Measurements from ENCODE around the gene PRSS36.
"Not testable (repeated sequence)": the region's sequence is repeated elsewhere in the genome, so short reads cannot be mapped to it uniquely, and the experiment has no call there.

PRSS36 gene

DNA sequence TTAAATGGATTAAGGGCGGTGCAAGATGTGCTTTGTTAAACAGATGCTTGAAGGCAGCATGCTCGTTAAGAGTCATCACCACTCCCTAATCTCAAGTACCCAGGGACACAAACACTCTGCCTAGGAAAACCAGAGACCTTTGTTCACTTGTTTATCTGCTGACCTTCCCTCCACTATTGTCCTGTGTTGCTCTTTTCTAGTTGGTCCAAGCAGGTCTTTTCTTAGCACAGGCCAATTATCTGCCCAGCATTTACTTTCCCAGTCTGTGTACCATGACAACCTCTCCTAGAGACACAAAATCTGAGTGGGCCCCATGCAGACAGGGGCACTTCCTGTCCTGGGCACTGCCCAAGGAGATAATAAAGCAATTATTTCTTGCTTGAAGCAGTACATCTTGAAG is 20.2 kb upstream of the PRSS36 start:
- not testable (repeated sequence) for ATAC-seq; H3K27me3 Mint-ChIP-seq; DNase-seq; H3K4me3 Mint-ChIP-seq; H3K27ac Mint-ChIP-seq; H3K36me3 Mint-ChIP-seq (ENCODE audit: low read depth); H3K4me1 Mint-ChIP-seq; H3K9me3 Mint-ChIP-seq

DNA sequence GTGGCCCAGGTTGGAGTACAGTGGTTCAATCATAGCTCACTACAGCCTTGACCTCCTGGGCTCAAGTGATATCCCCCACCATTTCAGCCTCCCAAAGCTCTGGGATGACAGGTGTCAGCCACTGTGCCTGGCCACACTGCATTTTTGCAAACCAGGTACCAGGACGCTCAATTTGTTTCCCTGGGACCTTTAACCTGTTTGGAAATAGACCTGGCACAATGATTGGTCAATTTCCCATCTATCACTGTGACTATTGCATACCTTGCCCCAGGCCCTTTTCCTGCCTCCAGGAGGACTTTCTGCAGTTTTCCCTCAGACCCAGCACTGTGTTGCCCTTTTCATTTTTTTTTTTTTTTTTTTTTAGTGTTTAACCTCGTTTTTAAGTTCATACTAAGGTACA is 19.0 kb upstream of the PRSS36 start:
- Mint-ChIP-seq H3K27ac (no peak overlapping the region), H3K27me3 (no peaks in the 10 kb centered on the region), H3K4me1 (no peaks in the 10 kb centered on the region), H3K4me3 (no peak overlapping the region), H3K9me3 (no peaks in the 10 kb centered on the region), H3K36me3 (ENCODE audit: low read depth) (no peaks in the 10 kb centered on the region)
- ATAC-seq (no peak), DNase-seq (no peak)

DNA sequence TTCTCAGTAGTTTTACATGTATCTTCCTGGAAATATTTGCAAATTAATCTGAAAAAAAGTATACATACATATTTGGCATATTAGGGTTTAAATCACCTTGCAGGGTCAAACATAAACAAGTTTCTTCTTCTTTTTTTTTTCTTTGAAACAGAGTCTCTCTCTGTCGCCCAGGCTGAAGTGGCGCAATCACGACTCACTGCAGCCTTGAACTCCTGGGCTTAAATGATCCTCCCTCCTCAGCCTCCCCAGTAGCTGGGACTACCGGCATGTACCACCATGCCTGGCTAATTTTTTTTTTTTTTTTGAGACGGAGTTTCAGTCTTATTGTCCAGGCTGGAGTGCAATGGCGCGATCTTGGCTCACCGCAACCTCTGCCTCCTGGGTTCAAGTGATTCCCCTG is 17.4 kb upstream of the PRSS36 start:
- ATAC-seq (no peak), DNase-seq (no peak)
- Mint-ChIP-seq H3K36me3 (ENCODE audit: low read depth) (no peaks in the 10 kb centered on the region), H3K4me3 (no peak overlapping the region), H3K27me3 (no peaks in the 10 kb centered on the region), H3K4me1 (no peaks in the 10 kb centered on the region), H3K27ac (no peak overlapping the region), H3K9me3 (no peaks in the 10 kb centered on the region)

DNA sequence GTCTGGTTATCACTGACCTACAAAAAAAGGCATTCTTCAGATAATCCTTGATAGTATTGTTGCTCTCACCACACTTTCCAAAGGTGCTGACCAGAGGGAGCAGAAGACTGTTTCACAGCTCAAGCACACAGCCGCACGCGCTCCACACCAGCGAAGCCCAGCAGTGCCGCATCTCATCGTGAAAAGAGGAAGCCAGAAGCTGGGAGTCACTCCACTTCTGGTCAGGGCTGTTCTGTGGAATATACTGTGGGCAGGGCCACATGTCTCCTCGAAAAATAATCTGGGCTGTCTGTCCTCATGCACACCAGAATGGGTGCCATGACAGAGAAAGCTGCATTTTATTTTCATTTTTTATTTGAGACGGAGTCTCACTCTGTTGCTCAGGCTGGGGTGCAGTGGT is 7.3 kb upstream of the PRSS36 start:
- H3K4me1 Mint-ChIP-seq, result peaks cover 9% of the 10 kb centered on the region
- ATAC-seq, result no peak
- H3K36me3 Mint-ChIP-seq (ENCODE audit: low read depth), result no peaks in the 10 kb centered on the region
- no peak overlapping the region for H3K27ac Mint-ChIP-seq
- H3K27me3 Mint-ChIP-seq, result peaks cover 2% of the 10 kb centered on the region
- peak; percentile 16 for DNase-seq
- H3K9me3 Mint-ChIP-seq, result no peaks in the 10 kb centered on the region
- H3K4me3 Mint-ChIP-seq, result peak overlapping the region; percentile 51

DNA sequence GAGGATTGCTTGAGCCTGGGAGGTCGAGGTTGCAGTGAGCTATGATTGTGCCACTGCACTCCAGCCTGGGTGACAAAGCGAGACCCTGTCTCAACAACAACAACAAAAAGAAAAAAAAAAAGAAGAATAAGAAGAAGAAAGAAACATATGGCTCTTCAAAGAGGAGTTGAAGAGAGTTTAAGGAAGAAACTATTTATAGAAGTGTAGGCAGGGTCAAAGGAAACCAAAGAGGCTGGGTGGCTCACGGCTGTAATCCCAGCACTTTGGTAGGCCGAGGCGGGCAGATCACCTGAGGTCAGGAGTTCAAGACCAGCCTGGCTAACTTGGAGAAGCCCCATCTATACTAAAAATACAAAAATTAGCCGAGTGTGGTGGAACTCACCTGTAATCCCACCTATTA is 1.1 kb upstream of the PRSS36 start:
- H3K9me3 Mint-ChIP-seq; H3K36me3 Mint-ChIP-seq (ENCODE audit: low read depth); DNase-seq; H3K27ac Mint-ChIP-seq; H3K4me3 Mint-ChIP-seq; ATAC-seq; H3K4me1 Mint-ChIP-seq; H3K27me3 Mint-ChIP-seq: not testable (repeated sequence)

DNA sequence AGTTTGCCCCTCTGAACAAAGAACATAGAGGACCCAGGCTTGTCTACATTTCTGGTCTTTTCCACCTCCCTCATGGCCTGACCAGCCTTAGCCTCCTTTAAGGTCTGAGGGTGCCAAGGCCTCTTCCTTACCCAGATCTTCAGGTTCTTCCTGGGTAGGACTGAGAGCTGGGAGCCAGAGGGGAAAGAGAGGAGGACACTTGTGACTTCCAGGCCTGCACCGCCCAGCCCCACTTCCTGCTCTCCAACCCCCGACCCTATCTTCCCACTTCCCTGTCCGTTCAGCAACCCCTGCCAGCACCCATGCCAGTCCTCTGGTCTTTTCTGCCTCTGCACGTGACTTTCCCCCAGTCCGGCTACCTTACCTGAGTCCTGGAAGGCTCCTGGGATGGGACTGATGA is 534 bp downstream of the PRSS36 start:
- no peaks in the 10 kb centered on the region for H3K36me3 Mint-ChIP-seq (ENCODE audit: low read depth)
- H3K4me1 Mint-ChIP-seq, result no peaks in the 10 kb centered on the region
- H3K4me3 Mint-ChIP-seq, result no peak overlapping the region
- H3K27me3 Mint-ChIP-seq, result peaks cover 2% of the 10 kb centered on the region
- DNase-seq (no peak), ATAC-seq (no peak)
- H3K27ac Mint-ChIP-seq, result no peak overlapping the region
- H3K9me3 Mint-ChIP-seq, result no peaks in the 10 kb centered on the region

DNA sequence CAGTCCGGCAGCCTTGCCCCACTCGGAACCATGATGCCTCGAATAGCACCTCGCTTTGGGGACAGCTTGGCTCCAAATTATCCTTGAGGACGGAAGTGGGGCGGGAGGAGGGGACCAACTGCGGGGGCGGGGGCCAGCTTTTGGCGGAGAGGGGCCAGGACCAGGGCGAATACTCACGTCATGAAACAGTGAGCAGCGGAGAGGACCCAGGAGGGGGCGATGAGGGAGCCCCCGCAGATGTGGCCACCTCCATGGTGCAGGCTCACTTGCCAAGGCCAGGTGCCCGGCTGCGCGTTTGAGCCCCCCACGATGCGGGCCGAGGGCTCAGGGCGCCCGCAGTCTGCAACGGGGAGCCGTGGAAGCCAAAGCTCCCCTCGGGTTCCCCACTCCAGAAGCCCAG is 970 bp downstream of the PRSS36 start:
- Mint-ChIP-seq H3K4me1 (no peaks in the 10 kb centered on the region), H3K36me3 (ENCODE audit: low read depth) (no peaks in the 10 kb centered on the region), H3K4me3 (no peak overlapping the region), H3K27me3 (peaks cover 2% of the 10 kb centered on the region), H3K27ac (no peak overlapping the region), H3K9me3 (no peaks in the 10 kb centered on the region)
- DNase-seq (no peak), ATAC-seq (no peak)

DNA sequence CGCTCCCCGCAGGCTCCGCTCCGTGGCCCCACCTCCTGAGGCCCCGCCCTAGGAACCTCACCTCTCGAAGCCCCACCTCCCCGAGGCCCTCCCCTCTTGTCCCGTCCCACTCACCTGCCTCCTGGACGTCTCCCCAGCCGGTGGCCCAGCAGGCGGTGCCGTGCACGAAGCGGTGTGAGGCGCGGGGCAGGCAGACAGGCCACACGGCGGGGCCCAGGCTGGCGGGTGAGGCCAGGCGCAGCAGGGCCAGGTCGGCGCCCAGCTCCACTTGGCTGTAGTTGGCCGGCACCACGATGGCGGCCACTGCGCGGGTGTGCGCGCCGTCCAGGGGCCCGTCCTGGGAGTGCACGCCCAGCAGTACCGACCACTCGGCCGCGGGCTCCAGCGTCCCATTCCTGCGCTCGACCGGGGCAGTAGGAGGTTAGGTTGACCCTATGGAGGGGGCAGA is 1.6 kb downstream of the PRSS36 start:
- Mint-ChIP-seq H3K4me3 (no peak overlapping the region), H3K9me3 (no peaks in the 10 kb centered on the region), H3K4me1 (peaks cover 3% of the 10 kb centered on the region), H3K27me3 (peaks cover 2% of the 10 kb centered on the region), H3K36me3 (ENCODE audit: low read depth) (no peaks in the 10 kb centered on the region), H3K27ac (no peak overlapping the region)
- DNase-seq (no peak), ATAC-seq (no peak)

DNA sequence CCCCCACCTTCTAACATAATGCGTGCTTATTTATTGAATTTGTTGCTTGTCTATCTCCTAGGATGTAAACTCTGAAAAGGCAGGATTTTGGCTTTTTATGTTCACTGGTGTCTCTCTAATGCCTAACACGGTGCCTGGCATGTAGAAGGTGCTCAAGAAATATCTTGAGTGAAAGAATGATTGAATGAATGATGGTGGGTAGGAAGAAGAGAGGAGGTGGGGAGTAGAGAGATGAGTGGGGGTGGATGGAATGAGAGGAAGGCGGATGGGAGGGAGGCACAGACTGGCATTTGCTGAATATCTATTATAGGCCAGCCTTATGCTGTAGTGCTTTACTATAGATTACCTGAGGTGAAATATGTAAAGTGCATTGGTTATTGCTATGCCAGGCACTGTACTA is 2.3 kb downstream of the PRSS36 start:
- no peak overlapping the region for H3K4me3 Mint-ChIP-seq
- DNase-seq (no peak), ATAC-seq (no peak)

DNA sequence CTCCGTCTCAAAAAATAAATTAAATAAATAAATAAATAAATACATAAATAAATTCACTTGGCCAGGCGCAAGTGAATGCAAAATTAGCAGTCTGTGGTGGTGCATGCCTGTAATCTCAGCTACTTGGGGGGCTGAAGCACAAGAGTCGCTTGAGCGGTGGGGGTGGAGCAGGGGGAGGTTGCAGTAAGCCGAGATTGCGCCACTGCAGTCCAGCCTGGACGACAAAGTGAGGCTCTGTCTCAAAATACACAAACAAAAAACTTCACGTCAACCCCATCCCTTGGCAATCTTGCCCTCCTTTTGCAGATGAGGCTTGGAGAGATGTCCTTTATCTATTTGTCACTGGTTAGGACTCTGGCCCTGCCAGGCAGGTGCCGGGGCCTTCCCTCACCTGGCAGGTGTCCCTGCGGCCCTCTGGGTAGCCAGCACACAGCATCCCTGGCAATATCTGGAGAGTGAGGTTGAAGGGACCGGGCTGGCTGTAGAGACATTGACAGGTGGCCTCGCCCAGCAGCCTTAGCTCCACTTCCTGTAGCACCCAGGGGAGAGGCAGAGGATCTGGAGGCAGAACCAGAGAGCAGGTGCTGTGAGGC is 4.4 kb downstream of the PRSS36 start:
- Mint-ChIP-seq H3K4me1 (peaks cover 8% of the 10 kb centered on the region), H3K4me3 (no peak overlapping the region), H3K36me3 (ENCODE audit: low read depth) (no peaks in the 10 kb centered on the region), H3K9me3 (no peaks in the 10 kb centered on the region), H3K27ac (no peak overlapping the region), H3K27me3 (peaks cover 2% of the 10 kb centered on the region)
- DNase-seq (no peak), ATAC-seq (no peak)

More for the DNA sequence above, 2.3 kb downstream of the PRSS36 start:
- H3K27ac Mint-ChIP-seq, result no peak overlapping the region
- peaks cover 2% of the 10 kb centered on the region for H3K27me3 Mint-ChIP-seq
- H3K36me3 Mint-ChIP-seq (ENCODE audit: low read depth), result no peaks in the 10 kb centered on the region
- peaks cover 3% of the 10 kb centered on the region for H3K4me1 Mint-ChIP-seq
- H3K9me3 Mint-ChIP-seq, result no peaks in the 10 kb centered on the region

DNA sequence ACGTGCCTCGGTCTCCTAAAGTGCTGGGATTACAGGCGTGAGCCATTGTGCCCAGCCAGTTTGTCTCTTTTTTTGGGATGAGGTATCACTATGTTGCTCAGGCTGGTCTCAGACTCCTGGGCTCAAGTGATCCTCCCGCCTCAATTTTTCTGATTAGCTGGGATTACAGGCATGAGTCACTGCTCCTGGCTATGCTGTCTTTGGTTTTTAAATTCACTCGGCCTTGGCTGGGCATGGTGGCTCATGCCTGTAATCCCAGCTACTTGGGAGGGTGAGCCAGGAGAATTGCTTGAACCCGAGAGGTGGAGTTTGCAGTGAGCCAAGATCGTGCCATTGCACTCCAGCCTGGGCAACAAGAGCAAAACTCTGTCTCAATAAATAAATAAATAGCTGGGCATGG is 5.4 kb downstream of the PRSS36 start:
- ATAC-seq; H3K4me1 Mint-ChIP-seq; H3K27me3 Mint-ChIP-seq; H3K27ac Mint-ChIP-seq; DNase-seq; H3K36me3 Mint-ChIP-seq (ENCODE audit: low read depth); H3K4me3 Mint-ChIP-seq; H3K9me3 Mint-ChIP-seq: not testable (repeated sequence)

DNA sequence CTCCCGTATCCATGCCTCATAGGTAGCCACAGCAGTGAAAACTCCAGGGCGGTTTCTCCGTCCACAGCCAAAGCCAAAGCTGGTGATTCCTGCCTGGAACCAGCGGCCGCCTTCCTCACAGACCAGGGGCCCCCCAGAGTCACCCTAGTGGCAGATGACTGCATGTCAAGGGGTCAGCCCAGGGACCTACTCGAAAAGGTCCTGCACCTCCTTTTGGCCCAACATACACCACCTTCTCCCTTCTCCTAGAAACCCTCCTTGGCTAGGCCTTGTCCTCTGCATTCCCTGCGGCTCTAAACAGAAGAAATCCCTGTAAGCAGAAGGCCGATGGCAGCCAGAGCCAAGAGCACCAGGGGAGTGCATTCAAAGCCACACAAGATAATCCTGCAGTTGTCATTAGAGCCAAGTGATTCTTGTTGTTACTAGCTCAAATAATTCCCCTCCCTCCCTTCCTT is 6.1 kb downstream of the PRSS36 start:
- ATAC-seq (no peak), DNase-seq (no peak)
- Mint-ChIP-seq H3K27me3 (peaks cover 2% of the 10 kb centered on the region), H3K27ac (peak overlapping the region; percentile 3), H3K4me3 (peak overlapping the region; percentile 36), H3K36me3 (ENCODE audit: low read depth) (no peaks in the 10 kb centered on the region), H3K4me1 (peaks cover 8% of the 10 kb centered on the region), H3K9me3 (no peaks in the 10 kb centered on the region)

DNA sequence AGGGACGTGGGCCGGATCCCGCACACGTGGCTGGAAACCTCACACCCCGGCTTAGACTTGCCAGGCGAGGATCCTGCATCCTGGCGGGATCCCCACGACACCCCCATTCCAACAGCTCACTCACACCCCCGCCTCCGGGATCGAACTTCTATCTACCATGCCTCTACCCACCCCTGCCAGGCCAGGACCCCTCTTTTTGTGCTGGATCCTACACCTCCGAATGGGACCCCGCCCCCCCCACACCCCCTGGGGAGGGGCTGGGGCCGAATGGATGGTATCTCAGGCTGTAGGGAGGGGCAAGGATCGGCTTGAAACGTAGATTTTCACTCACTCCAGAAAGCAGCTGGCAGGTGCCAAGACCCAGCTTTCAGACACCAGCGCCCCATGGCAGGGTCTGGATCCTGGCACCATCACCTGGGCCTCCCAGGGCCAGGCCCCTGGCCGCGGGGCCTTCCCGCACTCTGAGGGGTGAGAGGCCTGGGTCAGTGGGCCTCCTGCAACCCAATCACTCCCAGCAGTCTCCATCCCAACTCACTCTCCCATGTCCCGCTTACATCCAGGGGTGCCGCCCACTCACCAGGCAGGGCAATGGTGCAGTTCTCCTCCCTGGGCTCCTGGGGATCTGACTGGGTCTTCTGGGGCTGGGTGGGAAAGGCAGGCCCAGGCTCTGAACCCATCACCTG is 6.7 kb downstream of the PRSS36 start:
- H3K9me3 Mint-ChIP-seq, result no peaks in the 10 kb centered on the region
- ATAC-seq (no peak), DNase-seq (no peak)
- H3K4me1 Mint-ChIP-seq, result peaks cover 8% of the 10 kb centered on the region
- H3K36me3 Mint-ChIP-seq (ENCODE audit: low read depth), result no peaks in the 10 kb centered on the region
- peaks cover 2% of the 10 kb centered on the region for H3K27me3 Mint-ChIP-seq
- H3K4me3 Mint-ChIP-seq, result peak overlapping the region; percentile 36
- H3K27ac Mint-ChIP-seq, result peak overlapping the region; percentile 3

DNA sequence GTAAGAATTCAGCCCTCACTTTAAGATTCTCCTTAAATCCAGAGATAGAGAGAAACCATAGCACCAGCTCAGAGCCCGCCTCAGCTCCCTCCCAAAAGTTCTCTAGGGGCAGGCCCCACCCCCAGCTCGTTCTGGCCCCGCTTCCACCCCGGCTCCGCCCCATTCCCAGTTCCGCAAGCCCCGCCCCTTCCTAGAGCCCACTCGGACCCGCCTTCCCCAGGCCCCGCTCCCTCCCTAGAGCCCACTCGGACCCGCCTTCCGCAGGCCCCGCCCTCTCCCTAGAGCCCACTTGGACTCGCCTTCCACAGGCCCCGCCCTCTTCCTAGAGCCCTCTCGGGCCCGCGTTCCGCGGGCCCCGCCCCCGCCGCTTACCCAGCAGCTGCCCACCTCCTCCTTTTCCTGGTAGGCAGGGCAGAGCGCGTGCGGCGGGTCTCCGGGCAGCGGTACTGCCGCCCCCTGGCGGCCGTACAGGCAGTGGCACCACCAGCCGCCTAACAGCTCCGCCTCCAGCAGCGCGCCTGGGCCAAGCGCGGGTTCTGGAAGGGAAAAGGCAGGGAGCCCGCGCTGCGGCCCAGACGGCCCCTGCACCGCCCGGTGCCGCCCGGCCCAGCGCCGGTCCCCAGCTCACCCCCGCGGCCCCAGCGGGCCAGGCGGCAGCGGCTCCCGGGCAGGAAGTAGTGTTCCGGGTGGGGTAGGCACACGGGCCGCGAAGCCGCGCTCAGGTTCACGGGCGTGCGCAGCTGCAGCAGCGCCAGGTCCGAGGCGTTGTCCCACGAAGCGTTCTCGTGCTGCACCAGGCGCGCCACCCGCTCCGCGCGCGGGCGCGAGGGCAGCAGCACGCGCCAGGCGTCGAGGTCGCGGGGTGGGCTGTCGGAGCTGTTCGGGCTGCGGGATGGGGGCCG is 7.5 kb downstream of the PRSS36 start:
- Mint-ChIP-seq H3K27me3 (no peaks in the 10 kb centered on the region), H3K9me3 (no peaks in the 10 kb centered on the region), H3K4me3 (peak overlapping the region; percentile 72), H3K27ac (peak overlapping the region; percentile 69), H3K4me1 (peaks cover 8% of the 10 kb centered on the region), H3K36me3 (ENCODE audit: low read depth) (no peaks in the 10 kb centered on the region)
- ATAC-seq (peak; percentile 88), DNase-seq (peak; percentile 99)
